ENCODE measurements around the gene ORM2.

The ORM2 gene

DNA sequence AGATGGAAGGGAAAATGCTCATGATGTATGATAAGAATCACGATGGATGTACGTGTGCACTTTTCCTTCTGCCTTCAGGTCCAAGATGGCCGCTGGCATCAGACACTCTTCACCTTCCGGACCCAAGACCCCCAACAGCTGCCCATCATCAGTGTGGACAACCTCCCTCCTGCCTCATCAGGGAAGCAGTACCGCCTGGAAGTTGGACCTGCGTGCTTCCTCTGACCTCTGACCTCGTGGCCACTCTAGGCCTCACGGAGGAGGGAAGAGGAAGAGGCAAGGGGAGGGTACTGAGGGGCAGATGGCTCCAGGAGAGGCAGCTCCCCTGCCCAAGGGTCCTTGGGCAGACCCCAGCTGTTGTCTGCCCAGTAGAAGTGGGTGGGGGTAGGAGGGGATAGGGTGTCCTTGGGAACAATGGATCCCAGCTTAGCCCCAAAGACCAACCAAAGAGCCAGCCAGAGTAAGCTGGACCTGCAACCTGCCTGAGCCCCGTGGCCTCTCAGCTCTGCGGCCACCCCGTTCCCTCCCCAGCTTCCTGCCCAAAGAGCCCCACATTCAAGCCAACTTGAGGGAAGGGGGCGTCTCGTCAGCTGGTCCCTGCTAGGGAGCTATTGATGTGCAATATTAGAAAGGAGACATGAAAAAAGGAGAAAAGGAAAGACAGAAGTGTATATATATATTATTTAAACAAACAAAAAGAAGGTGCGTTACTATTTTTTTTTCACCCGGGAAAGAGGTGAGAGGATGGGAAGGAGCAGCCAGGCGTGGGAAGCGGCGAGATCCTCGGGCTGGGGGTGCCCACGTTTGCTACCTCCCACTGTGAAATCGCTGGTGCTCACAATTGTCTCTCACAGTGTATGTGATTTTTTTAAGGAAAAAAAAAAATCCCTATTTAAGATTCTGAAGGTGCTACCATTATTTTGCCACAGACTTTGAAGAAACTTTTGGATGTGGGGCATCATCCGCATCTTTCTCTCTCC is 18.9 kb upstream of the ORM2 start:
- H3K4me3 ChIP-seq (ENCODE audit: low read length) = no peak overlapping the region
- DNase-seq (ENCODE audit: low read depth) = no peak
- TF ChIP-seq, protein P1, sequence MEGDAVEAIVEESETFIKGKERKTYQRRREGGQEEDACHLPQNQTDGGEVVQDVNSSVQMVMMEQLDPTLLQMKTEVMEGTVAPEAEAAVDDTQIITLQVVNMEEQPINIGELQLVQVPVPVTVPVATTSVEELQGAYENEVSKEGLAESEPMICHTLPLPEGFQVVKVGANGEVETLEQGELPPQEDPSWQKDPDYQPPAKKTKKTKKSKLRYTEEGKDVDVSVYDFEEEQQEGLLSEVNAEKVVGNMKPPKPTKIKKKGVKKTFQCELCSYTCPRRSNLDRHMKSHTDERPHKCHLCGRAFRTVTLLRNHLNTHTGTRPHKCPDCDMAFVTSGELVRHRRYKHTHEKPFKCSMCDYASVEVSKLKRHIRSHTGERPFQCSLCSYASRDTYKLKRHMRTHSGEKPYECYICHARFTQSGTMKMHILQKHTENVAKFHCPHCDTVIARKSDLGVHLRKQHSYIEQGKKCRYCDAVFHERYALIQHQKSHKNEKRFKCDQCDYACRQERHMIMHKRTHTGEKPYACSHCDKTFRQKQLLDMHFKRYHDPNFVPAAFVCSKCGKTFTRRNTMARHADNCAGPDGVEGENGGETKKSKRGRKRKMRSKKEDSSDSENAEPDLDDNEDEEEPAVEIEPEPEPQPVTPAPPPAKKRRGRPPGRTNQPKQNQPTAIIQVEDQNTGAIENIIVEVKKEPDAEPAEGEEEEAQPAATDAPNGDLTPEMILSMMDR (IDR thresholded peaks at IDR 0.05; ENCODE audit: insufficient read depth, low read depth, low read length, missing control alignments) = no peak

DNA sequence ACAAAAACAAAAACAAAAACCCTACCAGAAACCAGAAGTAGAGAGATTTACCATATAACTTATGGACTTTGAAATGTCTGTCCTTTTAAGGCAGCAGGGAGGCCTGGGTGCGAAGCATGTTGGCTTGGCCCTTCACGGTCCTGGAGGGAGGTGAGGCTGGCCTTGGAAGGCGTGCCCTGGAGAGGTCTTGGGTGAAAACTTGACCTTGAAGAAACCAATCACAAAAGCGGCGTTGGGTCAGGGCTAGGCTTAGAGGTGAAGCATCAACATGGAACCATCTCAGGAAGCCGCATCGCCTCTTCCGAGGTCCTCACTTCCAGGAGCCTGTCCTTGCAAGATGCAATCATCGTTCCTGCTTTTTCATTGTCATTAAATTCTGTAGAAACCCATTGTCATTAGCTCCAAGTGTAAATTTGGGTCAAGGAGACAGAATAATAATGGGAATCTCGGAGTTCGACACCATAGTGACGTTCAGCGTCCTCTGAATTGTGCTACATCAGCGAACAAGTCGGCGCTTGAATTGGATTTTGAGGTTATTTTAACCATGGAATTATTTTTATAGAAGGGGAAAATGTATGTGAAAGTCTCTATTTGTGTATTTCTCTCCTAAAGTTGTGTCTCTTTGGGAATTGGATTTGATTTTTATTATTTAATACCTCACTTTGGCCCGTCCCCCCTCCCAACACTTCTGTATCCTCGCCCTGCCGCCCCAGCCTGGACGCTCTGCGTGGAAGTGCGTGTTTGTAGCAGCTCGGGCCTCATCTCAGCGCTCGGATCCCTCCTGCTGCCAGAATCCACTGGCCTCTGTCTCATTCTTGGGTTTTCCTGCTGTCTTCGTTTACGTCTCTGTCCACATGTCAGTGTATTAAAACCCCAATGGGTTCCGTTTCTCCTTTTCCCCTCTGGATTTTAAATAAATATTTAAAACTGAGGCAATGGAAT is 17.8 kb upstream of the ORM2 start:
- TF ChIP-seq, protein P1 (IDR thresholded peaks at IDR 0.05; ENCODE audit: insufficient read depth, low read depth, low read length, missing control alignments) = no peak
- no peak for DNase-seq (ENCODE audit: low read depth)
- no peak overlapping the region for H3K4me3 ChIP-seq (ENCODE audit: low read length)

DNA sequence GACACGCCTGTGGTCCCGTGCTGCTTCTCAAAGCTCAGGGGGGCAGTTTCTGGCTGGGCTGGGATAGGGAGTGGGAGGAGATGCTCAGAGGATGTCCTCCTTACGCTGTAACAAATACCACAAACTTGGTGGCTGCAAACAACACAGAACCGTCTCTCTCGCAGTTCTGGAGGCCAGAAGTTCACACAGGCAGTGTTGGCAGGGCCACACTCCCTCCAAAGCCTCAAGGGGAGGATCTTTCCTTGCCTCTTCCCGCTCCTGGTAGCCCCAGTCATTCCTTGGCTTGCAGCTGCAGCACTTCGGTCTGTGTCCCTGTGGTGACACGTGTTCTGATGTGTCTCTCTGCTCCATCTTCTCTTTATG is 17.2 kb upstream of the ORM2 start:
- DNase-seq (ENCODE audit: low read depth) = no peak
- no peak overlapping the region for H3K4me3 ChIP-seq (ENCODE audit: low read length)
- TF ChIP-seq, protein P1 (IDR thresholded peaks at IDR 0.05; ENCODE audit: insufficient read depth, low read depth, low read length, missing control alignments) = no peak

DNA sequence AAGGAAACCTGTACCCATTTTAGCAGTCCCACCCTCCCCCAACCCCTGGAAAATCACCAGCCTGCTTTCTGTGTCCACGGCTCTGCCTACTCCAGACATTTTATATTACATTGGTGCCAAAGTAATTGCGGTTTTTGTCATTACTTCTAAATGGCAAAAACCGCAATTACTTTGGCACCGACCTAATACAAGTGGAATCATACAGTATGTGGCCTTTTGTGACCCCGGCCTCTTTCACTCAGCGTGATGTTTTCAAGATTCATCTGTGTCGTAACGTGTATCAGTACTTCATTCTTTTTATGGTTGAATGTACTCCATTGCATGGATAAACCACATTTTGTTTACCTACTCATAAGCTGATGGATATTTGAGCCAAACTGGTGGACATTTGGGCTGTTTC is 16.5 kb upstream of the ORM2 start:
- DNase-seq (ENCODE audit: low read depth) = no peak
- TF ChIP-seq, protein P1 (IDR thresholded peaks at IDR 0.05; ENCODE audit: insufficient read depth, low read depth, low read length, missing control alignments) = no peak

DNA sequence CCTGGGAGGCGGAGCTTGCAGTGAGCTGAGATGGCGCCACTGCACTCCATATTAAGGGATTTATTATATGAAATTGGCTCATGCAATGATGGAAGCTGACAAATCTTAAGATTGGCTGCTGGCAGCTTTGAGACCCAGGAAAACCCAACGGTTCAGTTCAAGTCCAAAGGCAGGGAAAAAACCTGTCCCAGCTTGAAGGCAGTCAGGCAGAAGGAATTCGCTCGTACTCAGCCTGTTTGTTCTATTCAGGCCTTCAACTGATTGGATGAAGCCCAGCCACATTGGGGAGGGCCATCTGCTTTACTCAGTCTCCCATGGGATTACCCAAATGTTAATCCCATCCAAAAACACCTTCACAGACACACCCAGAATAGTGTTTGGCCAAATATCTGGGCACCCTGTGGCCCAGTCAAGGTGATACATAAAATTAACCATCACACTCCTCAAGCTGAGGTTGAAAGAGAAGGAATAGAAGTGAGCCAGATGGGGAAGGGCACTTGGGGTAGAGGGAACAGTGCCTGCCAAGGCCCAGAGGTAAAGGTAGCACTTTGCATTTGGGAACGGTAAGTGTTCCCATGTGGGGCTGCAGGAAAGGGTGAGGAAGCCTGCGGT is 15.3 kb upstream of the ORM2 start:
- TF ChIP-seq, protein P1 (IDR thresholded peaks at IDR 0.05; ENCODE audit: insufficient read depth, low read depth, low read length, missing control alignments) = no peak

More for the DNA sequence above, 16.5 kb upstream of the ORM2 start:
- H3K4me3 ChIP-seq (ENCODE audit: low read length) = no peak overlapping the region

DNA sequence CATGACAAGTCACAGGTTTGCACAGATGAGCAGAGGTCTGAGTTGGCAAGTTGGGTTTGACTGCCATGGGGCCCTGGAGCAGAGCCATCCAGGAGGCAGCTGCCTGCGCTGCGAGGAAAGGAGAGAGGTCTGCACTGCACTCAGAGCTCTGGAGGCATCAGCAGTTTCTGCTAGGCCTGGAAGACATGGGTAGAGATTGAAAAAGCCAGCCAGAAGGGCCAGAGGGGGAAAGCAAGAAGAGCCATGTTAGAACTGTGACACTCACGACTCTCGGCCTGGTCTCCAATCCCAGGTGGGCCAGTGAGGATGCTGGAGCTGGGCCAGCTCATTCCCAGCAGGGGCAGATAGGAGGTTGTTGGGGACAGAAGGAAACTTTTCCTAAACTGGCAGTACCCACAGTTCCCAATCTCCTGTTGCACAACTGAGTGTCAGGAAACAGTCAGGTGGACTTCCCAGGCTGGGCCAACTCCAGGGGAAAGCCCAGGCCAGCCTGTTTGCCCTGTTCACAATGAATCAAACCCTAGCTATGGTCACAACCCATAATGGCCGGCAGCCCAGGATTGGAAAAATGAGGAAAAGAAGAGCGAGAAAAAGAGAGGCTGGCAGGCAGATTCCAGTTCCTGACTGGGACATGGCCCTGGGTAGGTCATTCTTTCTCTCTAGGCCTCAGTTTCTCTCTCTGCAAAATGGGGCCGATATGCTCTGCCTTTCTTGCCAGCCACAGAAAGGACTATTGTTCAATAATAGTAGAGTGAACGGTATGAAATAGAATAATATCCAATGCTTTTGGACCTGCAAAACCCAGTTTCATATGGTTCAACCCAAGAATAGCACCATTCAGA is 14.6 kb upstream of the ORM2 start:
- DNase-seq (ENCODE audit: low read depth) = peak; percentile 49
- TF ChIP-seq, protein P1 (IDR thresholded peaks at IDR 0.05; ENCODE audit: insufficient read depth, low read depth, low read length, missing control alignments) = no peak
- H3K4me3 ChIP-seq (ENCODE audit: low read length) = no peak overlapping the region

More for the DNA sequence above, 15.3 kb upstream of the ORM2 start:
- peak; percentile 68 for DNase-seq (ENCODE audit: low read depth)
- no peak overlapping the region for H3K4me3 ChIP-seq (ENCODE audit: low read length)

Measured in epithelial cell of esophagus (primary cell).